Activated CD4-positive, alpha-beta T cell treated with anti-CD3 and anti-CD28 coated beads, Interleukin-2, Interleukin-4, amounts not matched to agents 100 ng/mL and 50 ng/mL, durations not matched to agents 16 hours and 8 hours (primary cell): ENCODE measurements around the gene APBB2.
A peak's percentile ranks its signal among the peaks of the same experiment; 100 is the strongest.
"Not testable (repeated sequence)": the region's sequence is repeated elsewhere in the genome, so short reads cannot be mapped to it uniquely, and the experiment has no call there.

ENCODE experiments used
- DNase-seq: peaks from one replicate; pipeline ENCODE4 v3.0.0-alpha.2; 2020; ENCODE audit warnings: low spot score

APBB2 gene

GRCh38 chr4:40905414-40905813, 308.9 kb downstream of the APBB2 start:
- no peak for DNase-seq

GRCh38 chr4:40900531-40900930, 313.8 kb downstream of the APBB2 start:
- DNase-seq = not testable (repeated sequence)

- peak; percentile 60 for DNase-seq
Measured at GRCh38 chr4:40897557-40898203, 316.7 kb downstream of the APBB2 start.

GRCh38 chr4:40890764-40891163, 323.6 kb downstream of the APBB2 start:
- DNase-seq = no peak

GRCh38 chr4:40890199-40890598, 324.1 kb downstream of the APBB2 start:
- DNase-seq = no peak

GRCh38 chr4:40888933-40889332, 325.4 kb downstream of the APBB2 start:
- DNase-seq = no peak

- DNase-seq = peak; percentile 7
Measured at GRCh38 chr4:40887764-40888131, 326.6 kb downstream of the APBB2 start.

- no peak for DNase-seq
Measured at GRCh38 chr4:40886931-40887763, 327.2 kb downstream of the APBB2 start.

GRCh38 chr4:40881851-40882250, 332.5 kb downstream of the APBB2 start:
- DNase-seq = no peak

- DNase-seq = no peak
Measured at GRCh38 chr4:40881096-40881495, 333.2 kb downstream of the APBB2 start.

GRCh38 chr4:40878548-40879055, 335.7 kb downstream of the APBB2 start:
- DNase-seq = no peak

GRCh38 chr4:40877081-40877480, 337.3 kb downstream of the APBB2 start:
- no peak for DNase-seq

GRCh38 chr4:40875507-40876150, 338.7 kb downstream of the APBB2 start:
- DNase-seq = no peak

GRCh38 chr4:40874901-40875300, 339.4 kb downstream of the APBB2 start:
- no peak for DNase-seq

GRCh38 chr4:40874331-40874730, 340.0 kb downstream of the APBB2 start:
- DNase-seq = no peak

GRCh38 chr4:40871695-40872250, 342.6 kb downstream of the APBB2 start:
- no peak for DNase-seq

GRCh38 chr4:40870150-40870549, 344.2 kb downstream of the APBB2 start:
- DNase-seq = no peak

- DNase-seq = no peak
Measured at GRCh38 chr4:40865696-40866095, 348.6 kb downstream of the APBB2 start.

GRCh38 chr4:40864531-40864930, 349.8 kb downstream of the APBB2 start:
- no peak for DNase-seq

- DNase-seq = no peak
Measured at GRCh38 chr4:40858962-40859361, 355.4 kb downstream of the APBB2 start.

GRCh38 chr4:40857956-40858355, 356.4 kb downstream of the APBB2 start:
- no peak for DNase-seq

GRCh38 chr4:40856840-40857362, 357.4 kb downstream of the APBB2 start:
- DNase-seq = peak; percentile 50
